Measurements from ENCODE around the gene NSUN4. TPM values are rescaled to one million over a fixed set of nuclear protein-coding genes. Genes with fewer than 3 reads are reported as not detected.
"Not testable (repeated sequence)": the region's sequence is repeated elsewhere in the genome, so short reads cannot be mapped to it uniquely, and the experiment has no call there.

The NSUN4 gene
- total and polyA plus RNA-seq, 4 experiments from 2014 or later, result 7.7 to 26.9 (median 22.5) TPM

DNA sequence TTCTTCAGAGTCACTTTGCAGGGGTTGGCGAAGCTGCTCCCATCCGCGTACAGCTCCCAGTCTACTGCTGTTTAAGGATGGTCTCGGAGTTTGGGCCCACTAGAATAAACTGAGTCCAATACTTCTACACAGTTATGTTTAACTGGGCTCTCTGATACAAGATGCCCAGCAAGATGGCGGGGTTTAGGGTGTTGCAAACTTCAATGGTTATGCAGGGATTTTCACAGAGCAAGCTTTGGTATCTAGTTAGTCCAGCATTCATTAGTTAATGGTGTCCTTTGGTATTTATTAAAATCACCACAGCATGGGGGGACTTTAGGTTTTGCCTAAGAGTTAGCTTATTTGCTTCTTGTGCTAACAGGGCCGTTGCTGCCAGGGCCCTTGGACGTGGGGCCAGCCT, 12.4 kb upstream of the NSUN4 start:
- CTCF ChIA-PET (ENCODE audit: partially characterized antibody); H3K4me1 ChIP-seq (ENCODE audit: insufficient read depth, low read length); H3K4me3 ChIP-seq (ENCODE audit: low read length in 2 of 2); H3K4me3 Mint-ChIP-seq; H3K27ac ChIP-seq (ENCODE audit: low read depth, low read length); H3K27me3 Mint-ChIP-seq; H3K9me3 Mint-ChIP-seq; H3K36me3 ChIP-seq (ENCODE audit: insufficient read depth, low read length); H3K4me1 Mint-ChIP-seq; H3K27me3 ChIP-seq (ENCODE audit: insufficient read depth, low read length); intact Hi-C loops (cut with micrococcal nuclease); H3K9me3 ChIP-seq (ENCODE audit: control insufficient read depth in 1 of 2, low read length in 2 of 2); H3K36me3 Mint-ChIP-seq; H3K27ac Mint-ChIP-seq; DNase-seq: not testable (repeated sequence)
- POLR2A ChIA-PET (ENCODE audit: partially characterized antibody), result interaction anchor here (0.7 kb wide), 1 partner anchor 140 kb away, joined by 4 read pairs; no protein-coding TSS in a partner anchor

DNA sequence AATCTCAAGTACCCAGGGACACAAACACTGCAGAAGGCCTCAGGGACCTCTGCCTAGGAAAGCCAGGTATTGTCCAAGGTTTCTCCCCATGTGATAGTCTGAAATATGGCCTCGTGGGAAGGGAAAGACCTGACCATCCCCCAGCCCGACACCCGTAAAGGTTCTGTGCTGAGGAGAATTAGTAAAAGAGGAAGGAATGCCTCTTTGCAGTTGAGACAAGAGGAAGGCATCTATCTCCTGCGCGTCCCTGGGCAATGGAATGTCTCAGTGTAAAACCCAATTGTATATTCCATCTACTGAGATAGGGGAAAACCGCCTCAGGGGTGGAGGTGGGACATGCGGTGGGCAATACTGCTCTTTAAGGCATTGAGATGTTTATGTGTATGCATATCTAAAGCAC, 10.8 kb upstream of the NSUN4 start:
- H3K4me3 ChIP-seq (ENCODE audit: low read length in 2 of 2); DNase-seq; POLR2A ChIA-PET (ENCODE audit: partially characterized antibody); H3K4me3 Mint-ChIP-seq; H3K9me3 ChIP-seq (ENCODE audit: control insufficient read depth in 1 of 2, low read length in 2 of 2); H3K27me3 ChIP-seq (ENCODE audit: insufficient read depth, low read length); H3K27me3 Mint-ChIP-seq; intact Hi-C loops (cut with micrococcal nuclease); H3K4me1 ChIP-seq (ENCODE audit: insufficient read depth, low read length); H3K36me3 ChIP-seq (ENCODE audit: insufficient read depth, low read length); H3K27ac ChIP-seq (ENCODE audit: low read depth, low read length); H3K9me3 Mint-ChIP-seq; H3K4me1 Mint-ChIP-seq; H3K36me3 Mint-ChIP-seq; H3K27ac Mint-ChIP-seq: not testable (repeated sequence)
- CTCF ChIA-PET (ENCODE audit: partially characterized antibody), result interaction anchor here (1.5 kb wide), 1 partner anchor 18 kb away, joined by 4 read pairs; no protein-coding TSS in a partner anchor

DNA sequence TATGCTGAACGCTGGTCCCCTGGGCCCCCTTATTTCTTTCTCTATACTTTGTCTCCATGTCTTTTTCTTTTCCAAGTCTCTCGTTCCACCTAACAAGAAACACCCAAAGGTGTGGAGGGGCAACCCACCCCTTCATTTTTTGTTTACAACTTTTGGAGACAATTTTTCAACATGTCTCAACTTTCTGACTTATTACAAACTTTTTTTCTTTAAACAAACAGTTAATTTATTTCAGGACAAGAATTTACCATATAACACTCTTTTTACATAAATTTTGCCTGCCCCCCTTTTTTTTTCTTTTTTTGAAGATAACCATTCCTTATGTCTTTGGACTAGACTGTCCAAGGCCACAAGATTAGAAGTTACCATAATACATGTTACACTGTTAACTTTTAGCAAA, 10.2 kb upstream of the NSUN4 start:
- H3K27ac Mint-ChIP-seq; H3K27ac ChIP-seq (ENCODE audit: low read depth, low read length); CTCF ChIA-PET (ENCODE audit: partially characterized antibody): not testable (repeated sequence)

GRCh38 chr1:46331786-46332540, 8.6 kb upstream of the NSUN4 start:
- H3K36me3 ChIP-seq (ENCODE audit: insufficient read depth, low read length); CTCF ChIA-PET (ENCODE audit: partially characterized antibody); H3K4me3 Mint-ChIP-seq; H3K36me3 Mint-ChIP-seq; H3K4me3 ChIP-seq (ENCODE audit: low read length in 2 of 2); H3K9me3 ChIP-seq (ENCODE audit: control insufficient read depth in 1 of 2, low read length in 2 of 2); POLR2A ChIA-PET (ENCODE audit: partially characterized antibody); H3K27me3 ChIP-seq (ENCODE audit: insufficient read depth, low read length); intact Hi-C loops (cut with micrococcal nuclease); H3K27me3 Mint-ChIP-seq; H3K27ac Mint-ChIP-seq; DNase-seq; H3K27ac ChIP-seq (ENCODE audit: low read depth, low read length); H3K9me3 Mint-ChIP-seq; H3K4me1 ChIP-seq (ENCODE audit: insufficient read depth, low read length); H3K4me1 Mint-ChIP-seq: not testable (repeated sequence)

More for the DNA sequence above, 10.2 kb upstream of the NSUN4 start:
- H3K36me3 Mint-ChIP-seq; DNase-seq; H3K9me3 ChIP-seq (ENCODE audit: control insufficient read depth in 1 of 2, low read length in 2 of 2); H3K4me1 ChIP-seq (ENCODE audit: insufficient read depth, low read length); H3K27me3 Mint-ChIP-seq; H3K36me3 ChIP-seq (ENCODE audit: insufficient read depth, low read length); H3K4me3 ChIP-seq (ENCODE audit: low read length in 2 of 2); H3K9me3 Mint-ChIP-seq; H3K27me3 ChIP-seq (ENCODE audit: insufficient read depth, low read length); POLR2A ChIA-PET (ENCODE audit: partially characterized antibody); H3K4me3 Mint-ChIP-seq; intact Hi-C loops (cut with micrococcal nuclease); H3K4me1 Mint-ChIP-seq: not testable (repeated sequence)

- no peak for DNase-seq
- H3K27ac ChIP-seq (ENCODE audit: low read depth, low read length), result no peak overlapping the region
- CTCF ChIA-PET (ENCODE audit: partially characterized antibody), result interaction anchor here (1.1 to 1.9 kb wide), 4 partner anchors 11 to 30 kb away, joined by 3 to 6 read pairs (median 4); partner anchors contain the start of genes LRRC41 and UQCRH
Observed at GRCh38 chr1:46333300-46334029, 7.1 kb upstream of the NSUN4 start.

GRCh38 chr1:46334030-46334384, 6.6 kb upstream of the NSUN4 start:
- Histone ChIP-seq H3K27me3 (ENCODE audit: insufficient read depth, low read length) (no peaks in the 10 kb centered on the region), H3K27ac (ENCODE audit: low read depth, low read length) (no peak overlapping the region), H3K4me1 (ENCODE audit: insufficient read depth, low read length) (no peaks in the 10 kb centered on the region), H3K9me3 (ENCODE audit: control insufficient read depth in 1 of 2, low read length in 2 of 2) (no peaks in the 10 kb centered on the region), H3K4me3 (ENCODE audit: low read length in 2 of 2) (no peak overlapping the region), H3K36me3 (ENCODE audit: insufficient read depth, low read length) (no peaks in the 10 kb centered on the region)
- no peak overlapping the region for H3K4me3 Mint-ChIP-seq
- ChIA-PET CTCF (ENCODE audit: partially characterized antibody) (interaction anchor here (1.1 to 1.9 kb wide), 4 partner anchors 10 to 31 kb away, joined by 3 to 6 read pairs (median 4); partner anchors contain the start of genes LRRC41 and UQCRH), POLR2A (ENCODE audit: partially characterized antibody) (no interaction called here)
- no peak overlapping the region for H3K27ac Mint-ChIP-seq
- H3K9me3 Mint-ChIP-seq, result no peaks in the 10 kb centered on the region
- H3K27me3 Mint-ChIP-seq, result no peaks in the 10 kb centered on the region
- no peaks in the 10 kb centered on the region for H3K36me3 Mint-ChIP-seq
- intact Hi-C loops (cut with micrococcal nuclease), result no loop called here
- peaks cover 0 to 4% (median 0%) of the 10 kb centered on the region in 4 donors for H3K4me1 Mint-ChIP-seq
- DNase-seq, result no peak

More at GRCh38 chr1:46333300-46334029, 7.1 kb upstream of the NSUN4 start:
- no peaks in the 10 kb centered on the region for H3K9me3 ChIP-seq (ENCODE audit: control insufficient read depth in 1 of 2, low read length in 2 of 2)
- no peaks in the 10 kb centered on the region for H3K36me3 ChIP-seq (ENCODE audit: insufficient read depth, low read length)
- Mint-ChIP-seq H3K4me3 (no peak overlapping the region), H3K36me3 (no peaks in the 10 kb centered on the region), H3K4me1 (no peaks in the 10 kb centered on the region), H3K27ac (no peak overlapping the region), H3K27me3 (no peaks in the 10 kb centered on the region), H3K9me3 (no peaks in the 10 kb centered on the region)
- POLR2A ChIA-PET (ENCODE audit: partially characterized antibody), result no interaction called here
- H3K4me3 ChIP-seq (ENCODE audit: low read length in 2 of 2), result no peak overlapping the region
- intact Hi-C loops (cut with micrococcal nuclease), result no loop called here
- no peaks in the 10 kb centered on the region for H3K4me1 ChIP-seq (ENCODE audit: insufficient read depth, low read length)
- H3K27me3 ChIP-seq (ENCODE audit: insufficient read depth, low read length), result no peaks in the 10 kb centered on the region

DNA sequence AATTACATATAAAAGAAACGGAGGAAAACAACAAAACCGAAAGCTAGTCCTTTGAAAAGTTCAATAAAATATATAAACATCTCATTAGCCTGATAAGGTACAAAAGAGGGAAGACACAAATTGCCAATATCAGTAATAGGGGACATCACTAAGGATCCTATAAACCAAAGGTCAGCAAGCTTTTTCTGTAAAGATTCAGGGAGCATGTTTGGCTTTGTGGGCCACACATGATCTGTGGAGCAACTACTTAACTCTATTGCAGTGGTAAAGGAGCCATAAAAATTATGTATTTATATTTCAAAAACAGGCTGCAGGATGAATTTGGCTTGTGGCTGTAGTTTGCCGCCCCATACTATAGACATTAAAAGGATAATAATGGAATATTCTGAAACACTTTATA, 5.5 kb upstream of the NSUN4 start:
- intact Hi-C loops (cut with micrococcal nuclease), result no loop called here
- Histone ChIP-seq H3K27me3 (ENCODE audit: insufficient read depth, low read length) (no peaks in the 10 kb centered on the region), H3K4me1 (ENCODE audit: insufficient read depth, low read length) (peaks cover 6% of the 10 kb centered on the region), H3K4me3 (ENCODE audit: low read length in 2 of 2) (no peak overlapping the region), H3K27ac (ENCODE audit: low read depth, low read length) (no peak overlapping the region), H3K9me3 (ENCODE audit: control insufficient read depth in 1 of 2, low read length in 2 of 2) (no peaks in the 10 kb centered on the region), H3K36me3 (ENCODE audit: insufficient read depth, low read length) (no peaks in the 10 kb centered on the region)
- ChIA-PET CTCF (ENCODE audit: partially characterized antibody) (interaction anchor here (0.6 kb wide), 1 partner anchor 77 kb away, joined by 3 read pairs; no protein-coding TSS in a partner anchor), POLR2A (ENCODE audit: partially characterized antibody) (no interaction called here)
- H3K9me3 Mint-ChIP-seq, result no peaks in the 10 kb centered on the region
- no peak overlapping the region for H3K27ac Mint-ChIP-seq
- peaks cover 0 to 10% (median 5%) of the 10 kb centered on the region in 4 donors for H3K4me1 Mint-ChIP-seq
- H3K4me3 Mint-ChIP-seq, result no peak overlapping the region
- DNase-seq, result no peak
- H3K27me3 Mint-ChIP-seq, result no peaks in the 10 kb centered on the region
- H3K36me3 Mint-ChIP-seq, result no peaks in the 10 kb centered on the region

All from CD4-positive, alpha-beta memory T cell (primary cell).